Liver (tissue), 9 donors: ENCODE measurements around the gene NDC1. TPM values are rescaled to one million over a fixed set of nuclear protein-coding genes. Genes with fewer than 3 reads are reported as not detected.
"Not testable (repeated sequence)": the region's sequence is repeated elsewhere in the genome, so short reads cannot be mapped to it uniquely, and the experiment has no call there.

Source experiments
- DNase-seq: peaks from one replicate; pipeline ENCODE4 v3.0.0-alpha.2; 2017; ENCODE audit warnings: low spot score
- H3K27ac ChIP-seq, 2 donors: one replicate each; pipeline ENCODE4 v1.7.0; 2013; ENCODE audit warnings: inconsistent platforms in 2 of 2, low read length in 2 of 2, control low read depth in 1 of 2, low read depth in 1 of 2, mild to moderate bottlenecking in 1 of 2
- H3K27me3 ChIP-seq, 4 donors: one replicate each; pipeline versions ENCODE4 v1.6.1 to v1.7.0; 2013; ENCODE audit warnings: low read length in 3 of 4, inconsistent platforms in 1 of 4, mild to moderate bottlenecking in 1 of 4, moderate library complexity in 1 of 4; ENCODE audit not compliant: control insufficient read depth in 4 of 4, insufficient read depth in 4 of 4
- H3K36me3 ChIP-seq, 4 donors: one replicate each; pipeline versions ENCODE4 v1.6.1 to v1.7.0; 2013; ENCODE audit warnings: low read length in 3 of 4, mild to moderate bottlenecking in 3 of 4, low read depth in 1 of 4, moderate library complexity in 1 of 4; ENCODE audit not compliant: control insufficient read depth in 4 of 4, insufficient read depth in 3 of 4
- H3K4me1 ChIP-seq, 4 donors: one replicate each; pipeline versions ENCODE4 v1.6.1 to v1.7.0; 2013; ENCODE audit warnings: low read length in 3 of 4, mild to moderate bottlenecking in 3 of 4, moderate library complexity in 1 of 4; ENCODE audit not compliant: control insufficient read depth in 4 of 4, insufficient read depth in 4 of 4
- H3K4me3 ChIP-seq, 3 donors: one replicate each; pipeline versions ENCODE4 v1.6.1 to v1.7.0; 2013; ENCODE audit warnings: low read length in 3 of 3, control low read depth in 1 of 3, low read depth in 1 of 3, mild to moderate bottlenecking in 1 of 3
- H3K9ac ChIP-seq, 2 donors: one replicate each; pipeline ENCODE4 v1.7.0; 2013; ENCODE audit warnings: low read length in 2 of 2, mild to moderate bottlenecking in 2 of 2, moderate library complexity in 2 of 2, control low read depth in 1 of 2, low read depth in 1 of 2
- H3K9me3 ChIP-seq, 4 donors: one replicate each; pipeline versions ENCODE4 v1.6.1 to v1.7.0; 2013; ENCODE audit warnings: low read length in 3 of 4; ENCODE audit not compliant: control insufficient read depth in 4 of 4
- GABPA ChIP-seq, 2 donors: IDR thresholded peaks in 1 of 2; conservative IDR thresholded peaks in 1 of 2; 2 replicates each; pipeline ENCODE4 v1.6.1; 2016; ENCODE audit warnings: antibody characterized with exemption in 2 of 2, mild to moderate bottlenecking in 1 of 2, moderate library complexity in 1 of 2
- HNF4A ChIP-seq, 2 donors: conservative IDR thresholded peaks; 2 replicates each; pipeline ENCODE4 v1.6.1; 2016; ENCODE audit warnings: antibody characterized with exemption in 2 of 2, mild to moderate bottlenecking in 2 of 2
- HNF4G ChIP-seq: IDR thresholded peaks from 2 replicates; pipeline ENCODE4 v1.6.1; 2016; ENCODE audit warnings: antibody characterized with exemption
- JUND ChIP-seq, 2 donors: IDR thresholded peaks; 2 replicates each; pipeline ENCODE4 v1.6.1; 2016; ENCODE audit warnings: antibody characterized with exemption in 2 of 2
- RAD21 ChIP-seq, 2 donors: IDR thresholded peaks; 2 replicates each; pipeline ENCODE4 v1.6.1; 2016; ENCODE audit warnings: antibody characterized with exemption in 2 of 2, mild to moderate bottlenecking in 2 of 2
- RXRA ChIP-seq, 2 donors: IDR thresholded peaks; 2 replicates each; pipeline ENCODE4 v1.6.1; 2017 to 2018; ENCODE audit warnings: antibody characterized with exemption in 2 of 2, mild to moderate bottlenecking in 1 of 2
- SP1 ChIP-seq: IDR thresholded peaks from 2 replicates; pipeline ENCODE4 v1.6.1; 2018; ENCODE audit warnings: antibody characterized with exemption, mild to moderate bottlenecking
- YY1 ChIP-seq: IDR thresholded peaks from 2 replicates; pipeline ENCODE4 v1.6.1; 2016; ENCODE audit warnings: antibody characterized with exemption, mild to moderate bottlenecking
- WGBS: extraction: QIAGEN DNeasy Blood & Tissue Kit; methylation state at CpG from one replicate; pipeline ENCODE4 v1.1.7; 2013; 5-methylcytosine and 5-hydroxymethylcytosine counted together
- polyA plus RNA-seq, 2 donors: library from polyadenylated mRNA; stranded (reverse) in 1 of 2; unstranded in 1 of 2; fragments of 200-250 nt in 1 of 2; fragments of >200 nt in 1 of 2; fragmentation: Nextera tagmentation in 1 of 2; extraction: Ambion mirVana in 1 of 2; gene quantifications; one replicate each; pipeline versions ENCODE4 v1.2.1 to v1.2.3, GENCODE V29; 2013 to 2015
- total RNA-seq, 2 donors: library from RNA; depleted of rRNA; stranded (reverse); fragments of >200 nt; gene quantifications; one replicate each; pipeline ENCODE4 v1.2.3, GENCODE V29; 2014
- TF ChIP-seq, protein P1 (sequence below): IDR thresholded peaks from 2 replicates; pipeline ENCODE4 v1.6.1; 2016; ENCODE audit warnings: antibody characterized with exemption
- TF ChIP-seq, protein P2 (sequence below): fragments of 150-350 bp; IDR thresholded peaks from 2 replicates; pipeline ENCODE4 v1.5.1; 2017; ENCODE audit warnings: improper control_type of control experiment, low read depth, low read length; ENCODE audit not compliant: missing input control
- TF ChIP-seq, protein P3 (sequence below): IDR thresholded peaks from 2 replicates; pipeline ENCODE4 v1.6.1; 2016; ENCODE audit warnings: antibody characterized with exemption
- TF ChIP-seq, protein P4 (sequence below): IDR thresholded peaks from 2 replicates; pipeline ENCODE4 v1.6.1; 2016; ENCODE audit warnings: antibody characterized with exemption, mild to moderate bottlenecking
- donor health status: healthy.
- donor health status: healthy.
- donor health status: healthy.
- donor health status: healthy.
- donor health status: healthy.

NDC1 gene
- total and polyA plus RNA-seq, 4 donors = 2.2 to 17.9 (median 5.8) TPM

DNA sequence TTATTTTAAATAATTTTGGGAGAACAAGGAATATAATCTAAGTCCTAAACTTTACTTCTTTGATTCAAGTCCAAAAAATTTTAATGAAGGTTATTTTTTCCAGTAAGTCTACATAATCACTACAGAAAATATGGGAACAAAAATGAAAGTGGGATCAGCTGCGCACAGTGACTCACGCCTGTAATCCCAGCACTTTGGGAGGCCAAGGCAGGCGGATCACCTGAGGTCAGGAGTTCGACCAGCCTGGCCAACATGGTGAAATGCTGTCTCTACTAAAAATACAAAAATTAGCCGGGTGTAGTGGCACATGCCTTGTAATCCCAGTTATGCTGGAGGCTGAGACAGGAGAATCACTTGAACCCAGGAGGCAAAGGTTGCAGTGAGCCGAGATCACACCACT is 45.5 kb upstream of the NDC1 start:
- Histone ChIP-seq H3K9ac (peak overlapping the region in 1 of 2 donors; percentile 53), H3K36me3 (peaks cover 0 to 14% (median 6%) of the 10 kb centered on the region in 4 donors), H3K4me1 (peaks cover 3 to 34% (median 20%) of the 10 kb centered on the region in 4 donors), H3K27ac (peak overlapping the region; percentile 31 to 79)
- TF ChIP-seq SP1 (peak; percentile 14), YY1 (peak; percentile 37), RAD21 (IDR thresholded peaks at IDR 0.05) (peak in 1 of 2 donors; percentile 20), HNF4A (conservative IDR thresholded peaks at IDR 0.05) (peak; percentile 25 to 52), RXRA (IDR thresholded peaks at IDR 0.05) (peak; percentile 77), JUND (IDR thresholded peaks at IDR 0.05) (peak; percentile 37 to 85)
- not testable (repeated sequence) for DNase-seq, H3K4me3 ChIP-seq, H3K27me3 ChIP-seq, H3K9me3 ChIP-seq
- 42% methylated on average over 6 of the region's 6 CpGs for WGBS

DNA sequence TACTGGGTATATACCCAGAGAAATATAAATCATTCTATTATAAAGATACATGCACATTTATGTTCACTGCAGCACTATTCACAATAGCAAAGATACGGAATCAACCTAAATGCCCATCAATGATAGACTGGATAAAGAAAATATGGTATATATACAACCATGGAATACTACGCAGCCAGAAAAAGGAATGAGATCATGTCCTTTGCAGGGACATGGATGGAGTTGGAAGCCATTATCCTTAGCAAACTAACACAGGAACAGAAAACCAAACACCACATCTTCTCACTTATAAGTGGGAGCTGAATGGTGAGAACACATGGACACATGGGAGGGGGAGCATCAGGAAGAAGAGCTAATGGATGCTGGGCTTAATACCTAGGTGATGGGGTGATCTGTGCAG is 43.8 kb upstream of the NDC1 start:
- not testable (repeated sequence) for H3K27me3 ChIP-seq, H3K27ac ChIP-seq, H3K9me3 ChIP-seq, H3K4me3 ChIP-seq, DNase-seq, H3K9ac ChIP-seq
- H3K4me1 ChIP-seq = peaks cover 3 to 30% (median 20%) of the 10 kb centered on the region in 4 donors
- 99% methylated on average over 2 of the region's 2 CpGs for WGBS
- H3K36me3 ChIP-seq = peaks cover 2 to 21% (median 6%) of the 10 kb centered on the region in 4 donors

DNA sequence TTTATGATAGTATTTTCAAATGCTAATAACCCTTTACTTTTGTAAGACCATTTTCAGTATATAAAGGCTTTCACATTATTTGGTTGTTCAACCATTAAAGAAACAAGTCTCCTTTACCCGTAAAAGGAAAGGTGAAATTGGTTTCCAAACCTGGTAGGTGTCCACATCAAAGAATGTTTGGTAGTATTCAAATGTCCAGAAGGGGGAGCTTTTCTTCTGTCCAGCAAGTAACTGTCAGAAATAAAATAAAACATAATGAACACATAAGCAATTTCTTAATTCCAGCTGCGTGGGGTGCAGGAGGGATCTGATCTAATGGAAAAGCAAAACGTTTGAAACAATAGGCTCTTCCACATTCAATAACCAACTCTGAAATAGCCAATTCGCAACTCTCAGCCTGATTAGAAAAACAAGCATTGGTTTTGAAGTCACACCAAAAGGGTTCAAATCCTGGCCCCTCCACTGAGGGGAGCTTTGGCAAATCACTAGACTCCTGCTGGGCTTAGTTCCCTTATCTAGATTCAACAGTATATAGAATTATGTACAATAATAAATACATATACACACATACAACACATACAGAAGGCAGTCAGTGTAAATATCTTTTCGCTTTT is 40.5 kb upstream of the NDC1 start:
- WGBS = 41% methylated on average over 5 of the region's 5 CpGs

More for the DNA sequence above, 40.5 kb upstream of the NDC1 start:
- Histone ChIP-seq H3K4me3 (no peak overlapping the region), H3K9ac (no peak overlapping the region), H3K27me3 (no peaks in the 10 kb centered on the region), H3K36me3 (peaks cover 4 to 32% (median 14%) of the 10 kb centered on the region in 4 donors), H3K27ac (no peak overlapping the region), H3K9me3 (no peaks in the 10 kb centered on the region), H3K4me1 (peaks cover 0 to 11% (median 2%) of the 10 kb centered on the region in 4 donors)
- no peak for DNase-seq
- TF ChIP-seq HNF4A (conservative IDR thresholded peaks at IDR 0.05) (peak in 1 of 2 donors; percentile 5), JUND (IDR thresholded peaks at IDR 0.05) (no peak), HNF4G (no peak), RAD21 (IDR thresholded peaks at IDR 0.05) (peak; percentile 90), GABPA (IDR thresholded peaks at IDR 0.05 in 1 of 2, conservative IDR thresholded peaks at IDR 0.05 in 1 of 2) (no peak), YY1 (no peak), RXRA (IDR thresholded peaks at IDR 0.05) (no peak)
- TF ChIP-seq, protein P1, sequence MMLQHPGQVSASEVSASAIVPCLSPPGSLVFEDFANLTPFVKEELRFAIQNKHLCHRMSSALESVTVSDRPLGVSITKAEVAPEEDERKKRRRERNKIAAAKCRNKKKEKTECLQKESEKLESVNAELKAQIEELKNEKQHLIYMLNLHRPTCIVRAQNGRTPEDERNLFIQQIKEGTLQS = no peak
- TF ChIP-seq, protein P2, sequence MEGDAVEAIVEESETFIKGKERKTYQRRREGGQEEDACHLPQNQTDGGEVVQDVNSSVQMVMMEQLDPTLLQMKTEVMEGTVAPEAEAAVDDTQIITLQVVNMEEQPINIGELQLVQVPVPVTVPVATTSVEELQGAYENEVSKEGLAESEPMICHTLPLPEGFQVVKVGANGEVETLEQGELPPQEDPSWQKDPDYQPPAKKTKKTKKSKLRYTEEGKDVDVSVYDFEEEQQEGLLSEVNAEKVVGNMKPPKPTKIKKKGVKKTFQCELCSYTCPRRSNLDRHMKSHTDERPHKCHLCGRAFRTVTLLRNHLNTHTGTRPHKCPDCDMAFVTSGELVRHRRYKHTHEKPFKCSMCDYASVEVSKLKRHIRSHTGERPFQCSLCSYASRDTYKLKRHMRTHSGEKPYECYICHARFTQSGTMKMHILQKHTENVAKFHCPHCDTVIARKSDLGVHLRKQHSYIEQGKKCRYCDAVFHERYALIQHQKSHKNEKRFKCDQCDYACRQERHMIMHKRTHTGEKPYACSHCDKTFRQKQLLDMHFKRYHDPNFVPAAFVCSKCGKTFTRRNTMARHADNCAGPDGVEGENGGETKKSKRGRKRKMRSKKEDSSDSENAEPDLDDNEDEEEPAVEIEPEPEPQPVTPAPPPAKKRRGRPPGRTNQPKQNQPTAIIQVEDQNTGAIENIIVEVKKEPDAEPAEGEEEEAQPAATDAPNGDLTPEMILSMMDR = peak; percentile 64
- TF ChIP-seq, protein P3, sequence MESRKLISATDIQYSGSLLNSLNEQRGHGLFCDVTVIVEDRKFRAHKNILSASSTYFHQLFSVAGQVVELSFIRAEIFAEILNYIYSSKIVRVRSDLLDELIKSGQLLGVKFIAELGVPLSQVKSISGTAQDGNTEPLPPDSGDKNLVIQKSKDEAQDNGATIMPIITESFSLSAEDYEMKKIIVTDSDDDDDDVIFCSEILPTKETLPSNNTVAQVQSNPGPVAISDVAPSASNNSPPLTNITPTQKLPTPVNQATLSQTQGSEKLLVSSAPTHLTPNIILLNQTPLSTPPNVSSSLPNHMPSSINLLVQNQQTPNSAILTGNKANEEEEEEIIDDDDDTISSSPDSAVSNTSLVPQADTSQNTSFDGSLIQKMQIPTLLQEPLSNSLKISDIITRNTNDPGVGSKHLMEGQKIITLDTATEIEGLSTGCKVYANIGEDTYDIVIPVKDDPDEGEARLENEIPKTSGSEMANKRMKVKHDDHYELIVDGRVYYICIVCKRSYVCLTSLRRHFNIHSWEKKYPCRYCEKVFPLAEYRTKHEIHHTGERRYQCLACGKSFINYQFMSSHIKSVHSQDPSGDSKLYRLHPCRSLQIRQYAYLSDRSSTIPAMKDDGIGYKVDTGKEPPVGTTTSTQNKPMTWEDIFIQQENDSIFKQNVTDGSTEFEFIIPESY = no peak
- TF ChIP-seq, protein P4, sequence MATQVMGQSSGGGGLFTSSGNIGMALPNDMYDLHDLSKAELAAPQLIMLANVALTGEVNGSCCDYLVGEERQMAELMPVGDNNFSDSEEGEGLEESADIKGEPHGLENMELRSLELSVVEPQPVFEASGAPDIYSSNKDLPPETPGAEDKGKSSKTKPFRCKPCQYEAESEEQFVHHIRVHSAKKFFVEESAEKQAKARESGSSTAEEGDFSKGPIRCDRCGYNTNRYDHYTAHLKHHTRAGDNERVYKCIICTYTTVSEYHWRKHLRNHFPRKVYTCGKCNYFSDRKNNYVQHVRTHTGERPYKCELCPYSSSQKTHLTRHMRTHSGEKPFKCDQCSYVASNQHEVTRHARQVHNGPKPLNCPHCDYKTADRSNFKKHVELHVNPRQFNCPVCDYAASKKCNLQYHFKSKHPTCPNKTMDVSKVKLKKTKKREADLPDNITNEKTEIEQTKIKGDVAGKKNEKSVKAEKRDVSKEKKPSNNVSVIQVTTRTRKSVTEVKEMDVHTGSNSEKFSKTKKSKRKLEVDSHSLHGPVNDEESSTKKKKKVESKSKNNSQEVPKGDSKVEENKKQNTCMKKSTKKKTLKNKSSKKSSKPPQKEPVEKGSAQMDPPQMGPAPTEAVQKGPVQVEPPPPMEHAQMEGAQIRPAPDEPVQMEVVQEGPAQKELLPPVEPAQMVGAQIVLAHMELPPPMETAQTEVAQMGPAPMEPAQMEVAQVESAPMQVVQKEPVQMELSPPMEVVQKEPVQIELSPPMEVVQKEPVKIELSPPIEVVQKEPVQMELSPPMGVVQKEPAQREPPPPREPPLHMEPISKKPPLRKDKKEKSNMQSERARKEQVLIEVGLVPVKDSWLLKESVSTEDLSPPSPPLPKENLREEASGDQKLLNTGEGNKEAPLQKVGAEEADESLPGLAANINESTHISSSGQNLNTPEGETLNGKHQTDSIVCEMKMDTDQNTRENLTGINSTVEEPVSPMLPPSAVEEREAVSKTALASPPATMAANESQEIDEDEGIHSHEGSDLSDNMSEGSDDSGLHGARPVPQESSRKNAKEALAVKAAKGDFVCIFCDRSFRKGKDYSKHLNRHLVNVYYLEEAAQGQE = no peak
